NT2/D1 (cell line): ENCODE results near the gene FAF2.

Experiments used
- SUZ12 ChIP-seq: IDR thresholded peaks from 2 replicates; pipeline ENCODE4 v1.6.1; 2011; ENCODE audit not compliant: insufficient read length, insufficient read depth; ENCODE audit errors: extremely low read depth
- YY1 ChIP-seq: IDR thresholded peaks from 2 replicates; pipeline ENCODE4 v1.6.1; 2011; ENCODE audit not compliant: insufficient read length, insufficient read depth

- no peak for TF ChIP-seq YY1
- no peak for TF ChIP-seq SUZ12
Observed at GRCh38 chr5:176525677-176526076, 77.5 kb downstream of the FAF2 start.
